Adrenal gland (tissue), 12 donors: Measurements from ENCODE around the gene GPR157. TPM values are rescaled to one million over a fixed set of nuclear protein-coding genes. Genes with fewer than 3 reads are reported as not detected.
"Not testable (repeated sequence)": the region's sequence is repeated elsewhere in the genome, so short reads cannot be mapped to it uniquely, and the experiment has no call there.

Source experiments
- DNase-seq, 7 donors: peaks; one replicate each; pipeline ENCODE4 v3.0.0-alpha.2; 2019 to 2020
- H3K27ac ChIP-seq, 5 donors: fragments of 200-600 bp; sonication (generic) in 4 of 5; 1 replicate in 3 of 5; 2 replicates in 2 of 5; pipeline versions ENCODE4 v1.5.1 to v1.8.0; 2016 to 2020; ENCODE audit warnings: mild to moderate bottlenecking in 1 of 5
- H3K27me3 ChIP-seq: fragments of 200-600 bp; 2 replicates; pipeline ENCODE4 v1.8.0; 2021
- H3K36me3 ChIP-seq, 2 donors: fragments of 200-600 bp; replicated peaks in 1 of 2; 1 replicate in 1 of 2; 2 replicates in 1 of 2; pipeline versions ENCODE4 v1.5.1 to v1.8.0; 2018 to 2022
- H3K4me1 ChIP-seq, 2 donors: fragments of 200-600 bp; replicated peaks in 1 of 2; 1 replicate in 1 of 2; 2 replicates in 1 of 2; pipeline versions ENCODE4 v1.5.1 to v1.8.0; 2018 to 2021
- H3K4me3 ChIP-seq, 4 donors: fragments of 200-600 bp; sonication (generic) in 3 of 4; one replicate each; pipeline ENCODE4 v1.5.1; 2016 to 2018
- H3K9me3 ChIP-seq, 3 donors: fragments of 200-600 bp; sonication (generic) in 1 of 3; replicated peaks in 1 of 3; 1 replicate in 2 of 3; 2 replicates in 1 of 3; pipeline versions ENCODE4 v1.5.1 to v1.8.0; 2016 to 2021
- CTCF ChIP-seq, 6 experiments: fragments of 450-650 bp in 4 of 6; fragments of 200-600 bp in 2 of 6; sonication (generic) in 1 of 6; IDR thresholded peaks; 1 replicate in 5 of 6; 2 replicates in 1 of 6; pipeline versions ENCODE4 v1.5.1 to v1.8.0; 2016 to 2021; ENCODE audit warnings: antibody characterized with exemption in 6 of 6, mild to moderate bottlenecking in 2 of 6, moderate library complexity in 1 of 6
- POLR2A ChIP-seq, 2 donors: fragments of 450-650 bp; IDR thresholded peaks; one replicate each; pipeline ENCODE4 v1.6.1; 2017; ENCODE audit warnings: antibody characterized with exemption in 2 of 2, mild to moderate bottlenecking in 2 of 2, moderate library complexity in 1 of 2
- WGBS, 4 donors: extraction: QIAGEN DNeasy Blood & Tissue Kit in 2 of 4; methylation state at CpG; one replicate each; pipeline versions ENCODE4 v1.1.5 to v1.1.7; 2013 to 2017; 5-methylcytosine and 5-hydroxymethylcytosine counted together
- intact Hi-C, 2 donors: fragments of 100-400 bp; cut with DNase I; formaldehyde crosslinking; loops; one replicate each; pipeline versions ENCODE4 v1.14.1 to v1.15.0; 2022 to 2023
- polyA plus RNA-seq, 3 donors: library from polyadenylated mRNA; stranded (reverse); fragments of 200-250 nt in 2 of 3; fragments of 350-450 nt in 1 of 3; fragmentation: Illumina TruSeq in 1 of 3; extraction: RNeasy Lipid Tissue Mini Kit (QIAGEN cat#74804) in 1 of 3; gene quantifications; one replicate each; pipeline ENCODE4 v1.2.3, GENCODE V29; 2013 to 2014
- total RNA-seq, 9 donors: library from RNA; depleted of rRNA in 4 of 9; stranded (reverse); fragments of >200 nt in 4 of 9; fragments of 120-200 nt in 1 of 9; fragmentation: NEBNext Ultra II Directional in 1 of 9; extraction: Animal tissue kit (Norgen Biotek cat#: 25700) in 1 of 9; gene quantifications; one replicate each; pipeline versions ENCODE4 v1.1.0 to v1.2.4, GENCODE V29; 2013 to 2023
- donor health status: healthy with polysubstance abuse.
- donor health status: Bipolar disorder and iron deficiency.
- donor health status: DM: yes; HTN: yes; CAD: no.
- donor health status: DM: no; HTN: no; CAD: no.
- donor health status: DM: no; HTN: no; CAD: no.
- donor health status: DM: yes; HTN: yes; CAD: no.

Gene GPR157
- total and polyA plus RNA-seq, 12 donors: 2.0 to 16.8 (median 7.5) TPM

DNA sequence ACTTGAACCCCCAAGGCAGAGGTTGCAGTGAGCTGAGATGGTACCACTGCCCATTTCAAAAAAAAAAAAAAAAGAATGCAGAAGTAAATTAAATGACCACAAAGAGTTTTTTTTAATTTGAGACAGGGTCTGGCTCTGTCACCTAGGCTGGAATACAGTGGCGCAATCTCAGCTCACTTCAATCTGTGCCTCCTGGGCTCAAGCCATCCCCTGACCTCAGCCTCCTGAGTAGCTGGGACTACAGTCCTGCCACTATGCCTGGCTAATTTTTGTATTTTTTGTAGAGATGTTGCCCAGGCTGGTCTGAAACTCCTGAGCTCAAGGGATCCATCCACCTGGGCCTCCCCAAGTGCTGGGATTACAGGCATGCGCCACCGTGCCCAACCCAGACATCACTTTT lies 20.2 kb upstream of the GPR157 start:
- DNase-seq: no peak
- H3K4me1 ChIP-seq: peaks cover 9 to 15% of the 10 kb centered on the region in 2 donors
- intact Hi-C loops: loop anchor here in 1 of 2 donors (5.0 kb wide), 1 partner anchor 33 kb away; no protein-coding TSS in a partner anchor

GRCh38 chr1:9146156-9146555 lies 17.3 kb upstream of the GPR157 start:
- TF ChIP-seq POLR2A (IDR thresholded peaks at IDR 0.05) (no peak), CTCF (IDR thresholded peaks at IDR 0.05) (no peak)
- H3K36me3 ChIP-seq: peaks cover 0 to 7% of the 10 kb centered on the region in 2 donors
- H3K27me3 ChIP-seq: no peaks in the 10 kb centered on the region
- 58 to 95% (median 69%) methylated on average over 3 to 8 of the region's 8 CpGs for WGBS, 4 donors
- peaks cover 9 to 15% of the 10 kb centered on the region in 2 donors for H3K4me1 ChIP-seq
- no peak overlapping the region for H3K4me3 ChIP-seq
- intact Hi-C loops: loop anchor here in 1 of 2 donors (5.0 kb wide), 1 partner anchor 36 kb away; no protein-coding TSS in a partner anchor
- H3K9me3 ChIP-seq: no peaks in the 10 kb centered on the region
- peak overlapping the region in 1 of 5 donors; percentile 65 for H3K27ac ChIP-seq
- DNase-seq: no peak

More for the DNA sequence above, 20.2 kb upstream of the GPR157 start:
- H3K27ac ChIP-seq: peak overlapping the region in 4 of 5 donors; percentile 10 to 77 (median 42)
- H3K36me3 ChIP-seq: peaks cover 0 to 7% of the 10 kb centered on the region in 2 donors
- no peak for TF ChIP-seq CTCF (IDR thresholded peaks at IDR 0.05)
- no peak for TF ChIP-seq POLR2A (IDR thresholded peaks at IDR 0.05)
- no peaks in the 10 kb centered on the region for H3K9me3 ChIP-seq
- no peak overlapping the region for H3K4me3 ChIP-seq
- 91 to 97% (median 96%) methylated on average over 3 of the region's 3 CpGs for WGBS, 4 donors
- H3K27me3 ChIP-seq: no peaks in the 10 kb centered on the region

DNA sequence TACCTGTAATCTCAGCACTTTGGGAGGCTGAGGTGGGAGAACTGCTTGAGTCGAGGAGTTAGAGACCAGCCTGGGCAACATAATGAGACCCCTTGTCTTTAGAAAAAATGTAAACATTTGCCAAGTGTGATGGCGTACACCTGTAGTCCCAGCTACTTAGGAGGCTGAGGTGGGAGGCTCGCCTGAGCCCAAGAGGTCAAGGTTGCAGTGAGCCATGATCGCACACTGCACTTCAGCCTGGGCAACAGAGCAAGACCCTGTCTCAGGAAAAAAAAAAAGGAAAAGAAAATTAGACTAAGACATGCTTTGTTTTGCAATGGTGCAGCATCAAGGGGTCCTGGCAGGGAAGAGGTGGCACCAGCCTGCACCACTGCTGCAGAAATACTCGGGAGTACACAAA lies 16.8 kb upstream of the GPR157 start:
- Histone ChIP-seq H3K27ac (peak overlapping the region; percentile 13 to 79 (median 63)), H3K27me3 (no peaks in the 10 kb centered on the region), H3K9me3 (no peaks in the 10 kb centered on the region), H3K4me1 (peaks cover 9 to 15% of the 10 kb centered on the region in 2 donors), H3K36me3 (peaks cover 0 to 6% of the 10 kb centered on the region in 2 donors), H3K4me3 (no peak overlapping the region)
- WGBS, 4 donors: 59 to 68% (median 66%) methylated on average over 5 of the region's 5 CpGs
- intact Hi-C loops: loop anchor here in 1 of 2 donors (5.0 kb wide), 1 partner anchor 37 kb away; no protein-coding TSS in a partner anchor
- no peak for DNase-seq
- TF ChIP-seq POLR2A (IDR thresholded peaks at IDR 0.05) (no peak), CTCF (IDR thresholded peaks at IDR 0.05) (no peak)

GRCh38 chr1:9145021-9145668 lies 16.2 kb upstream of the GPR157 start:
- 55 to 64% (median 61%) methylated on average over 8 to 17 of the region's 17 CpGs for WGBS, 4 donors
- DNase-seq: peak; percentile 86 to 97 (median 95)
- intact Hi-C loops: loop anchor here in 1 of 2 donors (5.0 kb wide), 1 partner anchor 37 kb away; no protein-coding TSS in a partner anchor
- no peaks in the 10 kb centered on the region for H3K36me3 ChIP-seq
- H3K27ac ChIP-seq: peak overlapping the region; percentile 28 to 79 (median 63)
- peaks cover 7 to 11% of the 10 kb centered on the region in 2 donors for H3K4me1 ChIP-seq
- no peaks in the 10 kb centered on the region for H3K9me3 ChIP-seq
- TF ChIP-seq POLR2A (IDR thresholded peaks at IDR 0.05): peak in 1 of 2 donors; percentile 40
- no peak for TF ChIP-seq CTCF (IDR thresholded peaks at IDR 0.05)
- H3K27me3 ChIP-seq: no peaks in the 10 kb centered on the region
- no peak overlapping the region for H3K4me3 ChIP-seq

- 93 to 100% (median 96%) methylated on average over 7 of the region's 7 CpGs for WGBS, 4 donors
- intact Hi-C loops: not testable (repeated sequence)
These were observed 15.6 kb upstream of the GPR157 start for GRCh38 chr1:9144494-9144893.

More at GRCh38 chr1:9144494-9144893, 15.6 kb upstream of the GPR157 start:
- H3K27ac ChIP-seq: peak overlapping the region in 3 of 5 donors; percentile 36 to 79 (median 65)
- H3K36me3 ChIP-seq, DNase-seq, H3K9me3 ChIP-seq, H3K4me3 ChIP-seq, H3K27me3 ChIP-seq, H3K4me1 ChIP-seq: not testable (repeated sequence)
